Vagina (tissue), 2 donors: ENCODE results near the gene ETV4.

Experiments
- POLR2A ChIP-seq, 2 donors: fragments of 450-650 bp; IDR thresholded peaks; one replicate each; pipeline ENCODE4 v1.6.1; 2017; ENCODE audit warnings: antibody characterized with exemption in 2 of 2, mild to moderate bottlenecking in 2 of 2, moderate library complexity in 2 of 2
- POLR2AphosphoS5 ChIP-seq, 2 donors: sonication (generic); formaldehyde crosslinking; IDR thresholded peaks; one replicate each; pipeline ENCODE4 v1.9.0; 2017; ENCODE audit warnings: antibody characterized with exemption in 2 of 2, mild to moderate bottlenecking in 2 of 2, low read depth in 1 of 2; ENCODE audit not compliant: insufficient read depth in 1 of 2
- TF ChIP-seq, protein P1 (sequence below), 3 experiments: fragments of 450-650 bp in 2 of 3; fragments of 200-600 bp in 1 of 3; sonication (generic) in 1 of 3; IDR thresholded peaks; one replicate each; pipeline ENCODE4 v1.5.1; 2017 to 2019; ENCODE audit warnings: antibody characterized with exemption in 3 of 3, mild to moderate bottlenecking in 2 of 3, moderate library complexity in 2 of 3

DNA sequence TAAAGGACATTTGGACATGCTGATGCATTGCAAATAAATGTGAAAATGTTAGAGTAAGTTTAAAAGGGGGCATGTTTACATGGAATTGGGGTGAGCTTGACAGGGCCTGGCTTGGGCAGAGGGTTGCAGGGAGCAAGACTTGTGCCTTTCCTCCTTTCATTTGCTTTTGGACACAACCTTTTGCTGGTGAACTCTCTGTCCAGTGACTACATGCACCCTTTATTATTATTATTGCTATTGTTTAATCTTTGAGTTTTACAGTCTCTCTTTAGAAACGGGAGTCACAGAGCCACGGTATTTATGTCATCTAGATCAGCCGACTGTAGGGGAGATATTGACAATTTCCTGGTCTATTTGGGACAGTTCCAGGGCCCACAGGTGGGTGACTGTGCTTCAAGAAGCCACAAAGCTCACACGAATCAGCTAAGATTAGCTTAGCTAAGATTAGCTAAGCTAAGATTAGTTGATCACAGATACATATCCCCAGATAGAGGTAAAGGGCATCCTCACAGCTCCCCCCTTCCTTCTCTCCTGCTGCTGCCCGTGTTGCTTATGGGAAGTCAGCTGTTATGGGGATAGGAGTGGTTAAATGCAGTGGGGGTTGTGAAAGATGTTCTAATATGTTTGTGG, 28.9 kb upstream of the ETV4 start:
- TF ChIP-seq, protein P1, sequence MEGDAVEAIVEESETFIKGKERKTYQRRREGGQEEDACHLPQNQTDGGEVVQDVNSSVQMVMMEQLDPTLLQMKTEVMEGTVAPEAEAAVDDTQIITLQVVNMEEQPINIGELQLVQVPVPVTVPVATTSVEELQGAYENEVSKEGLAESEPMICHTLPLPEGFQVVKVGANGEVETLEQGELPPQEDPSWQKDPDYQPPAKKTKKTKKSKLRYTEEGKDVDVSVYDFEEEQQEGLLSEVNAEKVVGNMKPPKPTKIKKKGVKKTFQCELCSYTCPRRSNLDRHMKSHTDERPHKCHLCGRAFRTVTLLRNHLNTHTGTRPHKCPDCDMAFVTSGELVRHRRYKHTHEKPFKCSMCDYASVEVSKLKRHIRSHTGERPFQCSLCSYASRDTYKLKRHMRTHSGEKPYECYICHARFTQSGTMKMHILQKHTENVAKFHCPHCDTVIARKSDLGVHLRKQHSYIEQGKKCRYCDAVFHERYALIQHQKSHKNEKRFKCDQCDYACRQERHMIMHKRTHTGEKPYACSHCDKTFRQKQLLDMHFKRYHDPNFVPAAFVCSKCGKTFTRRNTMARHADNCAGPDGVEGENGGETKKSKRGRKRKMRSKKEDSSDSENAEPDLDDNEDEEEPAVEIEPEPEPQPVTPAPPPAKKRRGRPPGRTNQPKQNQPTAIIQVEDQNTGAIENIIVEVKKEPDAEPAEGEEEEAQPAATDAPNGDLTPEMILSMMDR (IDR thresholded peaks at IDR 0.05) = no peak
- TF ChIP-seq POLR2AphosphoS5 (IDR thresholded peaks at IDR 0.05; ENCODE audit: insufficient read depth in 1 of 2, low read depth in 1 of 2) = no peak
- no peak for TF ChIP-seq POLR2A (IDR thresholded peaks at IDR 0.05)
